ENCODE measurements around the gene C2CD4C. TPM values are rescaled to one million over a fixed set of nuclear protein-coding genes. Genes with fewer than 3 reads are reported as not detected.
"Not testable (repeated sequence)": the region's sequence is repeated elsewhere in the genome, so short reads cannot be mapped to it uniquely, and the experiment has no call there.

C2CD4C gene
- total RNA-seq, 1 experiment from 2014 or later: 0.73 TPM

- not testable (repeated sequence) for DNase-seq; H3K9me3 ChIP-seq (replicated peaks); H3K4me1 ChIP-seq; H3K4me3 ChIP-seq; H3K27ac ChIP-seq; H3K36me3 ChIP-seq; H3K27me3 ChIP-seq
Measured at GRCh38 chr19:427675-428074, 18.7 kb upstream of the C2CD4C start.

- Histone ChIP-seq H3K9me3 (replicated peaks) (no peaks in the 10 kb centered on the region), H3K4me1 (no peaks in the 10 kb centered on the region), H3K36me3 (no peaks in the 10 kb centered on the region), H3K27ac (no peak overlapping the region), H3K4me3 (no peak overlapping the region), H3K27me3 (no peaks in the 10 kb centered on the region)
- DNase-seq: no peak
Measured at GRCh38 chr19:426725-427445, 17.9 kb upstream of the C2CD4C start.

GRCh38 chr19:425056-425455, 16.1 kb upstream of the C2CD4C start:
- Histone ChIP-seq H3K9me3 (replicated peaks) (no peaks in the 10 kb centered on the region), H3K27me3 (no peaks in the 10 kb centered on the region), H3K36me3 (no peaks in the 10 kb centered on the region), H3K4me1 (no peaks in the 10 kb centered on the region), H3K27ac (no peak overlapping the region), H3K4me3 (no peak overlapping the region)
- DNase-seq: no peak

GRCh38 chr19:424546-424945, 15.6 kb upstream of the C2CD4C start:
- DNase-seq: no peak
- Histone ChIP-seq H3K4me3 (no peak overlapping the region), H3K9me3 (replicated peaks) (no peaks in the 10 kb centered on the region), H3K4me1 (no peaks in the 10 kb centered on the region), H3K36me3 (no peaks in the 10 kb centered on the region), H3K27ac (no peak overlapping the region), H3K27me3 (no peaks in the 10 kb centered on the region)

GRCh38 chr19:423691-424466, 14.9 kb upstream of the C2CD4C start:
- Histone ChIP-seq H3K4me1 (no peaks in the 10 kb centered on the region), H3K9me3 (replicated peaks) (no peaks in the 10 kb centered on the region), H3K27me3 (no peaks in the 10 kb centered on the region), H3K27ac (no peak overlapping the region), H3K4me3 (no peak overlapping the region), H3K36me3 (no peaks in the 10 kb centered on the region)
- no peak for DNase-seq

GRCh38 chr19:422917-423226, 13.9 kb upstream of the C2CD4C start:
- H3K9me3 ChIP-seq (replicated peaks); H3K4me1 ChIP-seq; H3K27me3 ChIP-seq; H3K27ac ChIP-seq; H3K4me3 ChIP-seq; H3K36me3 ChIP-seq; DNase-seq: not testable (repeated sequence)

- H3K36me3 ChIP-seq: no peaks in the 10 kb centered on the region
- no peaks in the 10 kb centered on the region for H3K4me1 ChIP-seq
- DNase-seq: no peak
- no peak overlapping the region for H3K27ac ChIP-seq
- H3K27me3 ChIP-seq: no peaks in the 10 kb centered on the region
- no peak overlapping the region for H3K4me3 ChIP-seq
- no peaks in the 10 kb centered on the region for H3K9me3 ChIP-seq (replicated peaks)
Measured at GRCh38 chr19:422213-422916, 13.4 kb upstream of the C2CD4C start.

GRCh38 chr19:419721-420515, 11.0 kb upstream of the C2CD4C start:
- Histone ChIP-seq H3K4me3 (no peak overlapping the region), H3K27ac (no peak overlapping the region), H3K4me1 (no peaks in the 10 kb centered on the region), H3K36me3 (no peaks in the 10 kb centered on the region), H3K27me3 (no peaks in the 10 kb centered on the region), H3K9me3 (replicated peaks) (no peaks in the 10 kb centered on the region)
- no peak for DNase-seq

GRCh38 chr19:418761-419671, 10.1 kb upstream of the C2CD4C start:
- Histone ChIP-seq H3K27me3 (no peaks in the 10 kb centered on the region), H3K4me3 (no peak overlapping the region), H3K4me1 (no peaks in the 10 kb centered on the region), H3K36me3 (no peaks in the 10 kb centered on the region), H3K27ac (no peak overlapping the region), H3K9me3 (replicated peaks) (no peaks in the 10 kb centered on the region)
- no peak for DNase-seq

GRCh38 chr19:416416-416815, 7.5 kb upstream of the C2CD4C start:
- H3K27me3 ChIP-seq: no peaks in the 10 kb centered on the region
- DNase-seq: no peak

GRCh38 chr19:415292-415691, 6.3 kb upstream of the C2CD4C start:
- Histone ChIP-seq H3K27ac (no peak overlapping the region), H3K4me1 (no peaks in the 10 kb centered on the region), H3K4me3 (no peak overlapping the region), H3K36me3 (no peaks in the 10 kb centered on the region), H3K9me3 (replicated peaks) (no peaks in the 10 kb centered on the region), H3K27me3 (no peaks in the 10 kb centered on the region)
- no peak for DNase-seq

More at GRCh38 chr19:416416-416815, 7.5 kb upstream of the C2CD4C start:
- H3K9me3 ChIP-seq (replicated peaks): no peaks in the 10 kb centered on the region
- no peaks in the 10 kb centered on the region for H3K4me1 ChIP-seq
- H3K36me3 ChIP-seq: no peaks in the 10 kb centered on the region
- no peak overlapping the region for H3K4me3 ChIP-seq
- no peak overlapping the region for H3K27ac ChIP-seq

GRCh38 chr19:413756-414420, 4.9 kb upstream of the C2CD4C start:
- Histone ChIP-seq H3K4me1 (no peaks in the 10 kb centered on the region), H3K36me3 (no peaks in the 10 kb centered on the region), H3K27me3 (no peaks in the 10 kb centered on the region), H3K9me3 (replicated peaks) (no peaks in the 10 kb centered on the region), H3K4me3 (no peak overlapping the region), H3K27ac (no peak overlapping the region)
- no peak for DNase-seq
